SK-N-MC (cell line): ENCODE data around the gene TST.

Experiments used
- EZH2 ChIP-seq: fragments of 200-600 bp; sonication (generic); IDR thresholded peaks from one replicate; pipeline ENCODE4 v1.6.1; 2017; ENCODE audit warnings: antibody characterized with exemption
- POLR2AphosphoS5 ChIP-seq: IDR thresholded peaks from 2 replicates; pipeline ENCODE4 v1.6.1; 2012; ENCODE audit warnings: mild to moderate bottlenecking, low read depth, low read length, borderline replicate concordance

DNA sequence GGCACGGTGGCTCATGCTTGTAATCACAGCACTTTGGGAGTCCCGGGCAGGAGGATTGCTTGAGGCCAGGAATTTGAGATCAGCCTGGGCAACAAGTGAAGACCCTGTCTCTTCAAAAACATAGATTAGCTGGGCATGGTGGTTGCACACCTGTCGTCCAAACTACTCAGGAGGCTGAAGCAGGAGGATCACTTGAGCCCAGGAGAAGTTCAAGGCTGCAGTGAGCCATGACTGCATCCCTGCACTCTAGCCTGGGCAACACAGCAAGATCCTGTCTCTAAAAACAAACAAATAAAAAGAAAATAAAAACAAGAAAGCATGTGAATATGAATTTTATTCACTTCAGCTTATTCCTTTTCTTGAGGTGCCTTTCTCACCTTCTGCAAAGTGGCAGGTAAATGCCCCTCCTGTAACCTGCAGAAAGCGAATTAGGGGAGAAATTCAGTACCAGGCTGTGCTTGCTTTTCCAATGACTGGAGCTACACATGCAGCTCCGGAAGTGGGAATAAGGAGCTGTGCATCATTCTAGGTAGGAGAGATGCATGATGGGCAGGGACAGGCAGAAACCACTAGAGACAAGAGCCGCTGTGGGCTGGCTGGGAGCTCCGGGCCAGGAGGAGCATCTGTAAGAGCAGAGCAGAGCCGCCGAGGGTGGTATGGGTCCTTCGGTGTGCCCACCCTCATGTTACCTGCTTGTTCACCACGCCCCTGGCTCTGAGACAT is 17.6 kb upstream of the TST start:
- TF ChIP-seq POLR2AphosphoS5, result no peak
- TF ChIP-seq EZH2, result no peak
